Astrocyte (in vitro differentiated cells and primary cell): Measurements from ENCODE around the gene REPS1.

Experiments used
- CTCF ChIP-seq: IDR thresholded peaks from 2 replicates; pipeline ENCODE4 v1.5.1; 2011; ENCODE audit warnings: low read depth, mild to moderate bottlenecking, inconsistent platforms, low read length, moderate library complexity; ENCODE audit not compliant: insufficient read depth
- EZH2 ChIP-seq: IDR thresholded peaks from 2 replicates; pipeline ENCODE4 v1.6.1; 2012; ENCODE audit warnings: mild to moderate bottlenecking, low read length, inconsistent platforms; ENCODE audit not compliant: insufficient read depth

DNA sequence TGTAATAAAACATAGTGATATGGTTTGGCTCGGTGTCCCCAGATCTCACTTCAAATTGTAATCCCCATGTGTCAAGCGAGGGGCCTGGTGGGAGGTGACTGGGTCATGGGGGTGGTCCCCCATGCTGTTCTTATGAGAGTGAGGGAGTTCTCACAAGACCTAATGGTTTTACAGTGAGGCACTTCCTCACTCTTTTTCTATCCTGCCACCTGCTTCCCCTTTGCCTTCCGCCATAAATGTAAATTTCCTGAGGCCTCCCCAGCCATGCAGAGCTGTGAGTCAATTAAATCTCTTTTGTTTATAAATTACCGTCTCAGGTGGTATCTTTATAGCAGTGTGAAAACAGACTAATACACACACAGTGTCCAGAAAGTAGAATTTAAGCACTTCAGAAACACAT is 78.5 kb downstream of the REPS1 start:
- TF ChIP-seq CTCF = no peak
- TF ChIP-seq EZH2 = no peak
